8988T (cell line): ENCODE measurements around the gene LAT.
"Not testable (repeated sequence)": the region's sequence is repeated elsewhere in the genome, so short reads cannot be mapped to it uniquely, and the experiment has no call there.

Experiments
- DNase-seq: peaks from one replicate; pipeline ENCODE4 v3.0.0; 2011

The LAT gene

GRCh38 chr16:28980330-28980729 is 4.5 kb upstream of the LAT start:
- not testable (repeated sequence) for DNase-seq

- DNase-seq: no peak
Observed at GRCh38 chr16:28980929-28981328, 3.9 kb upstream of the LAT start.

GRCh38 chr16:28981517-28981916 is 3.3 kb upstream of the LAT start:
- DNase-seq: peak; percentile 58

GRCh38 chr16:28982418-28982817 is 2.4 kb upstream of the LAT start:
- no peak for DNase-seq

- no peak for DNase-seq
Observed at GRCh38 chr16:28982949-28983348, 1.9 kb upstream of the LAT start.

GRCh38 chr16:28983644-28984043 is 1.2 kb upstream of the LAT start:
- DNase-seq: no peak

GRCh38 chr16:28984091-28984490 is 761 bp upstream of the LAT start:
- DNase-seq: no peak

GRCh38 chr16:28985211-28986041 is 574 bp downstream of the LAT start:
- no peak for DNase-seq

GRCh38 chr16:28986046-28986445 is 1.2 kb downstream of the LAT start:
- no peak for DNase-seq

GRCh38 chr16:28986492-28986891 is 1.6 kb downstream of the LAT start:
- DNase-seq: no peak

- no peak for DNase-seq
Observed at GRCh38 chr16:28987170-28987853, 2.5 kb downstream of the LAT start.

- DNase-seq: no peak
Observed at GRCh38 chr16:28989363-28989762, 4.5 kb downstream of the LAT start.

- DNase-seq: no peak
Observed at GRCh38 chr16:28990375-28991040, 5.7 kb downstream of the LAT start.

GRCh38 chr16:28991687-28992086 is 6.8 kb downstream of the LAT start:
- DNase-seq: no peak

- no peak for DNase-seq
Observed at GRCh38 chr16:28992496-28992895, 7.6 kb downstream of the LAT start.

GRCh38 chr16:28998837-28999236 is 14.0 kb downstream of the LAT start:
- no peak for DNase-seq

GRCh38 chr16:28999577-28999976 is 14.7 kb downstream of the LAT start:
- no peak for DNase-seq

GRCh38 chr16:29000019-29000418 is 15.2 kb downstream of the LAT start:
- no peak for DNase-seq

GRCh38 chr16:29004496-29005139 is 19.8 kb downstream of the LAT start:
- not testable (repeated sequence) for DNase-seq

GRCh38 chr16:29007730-29008593 is 23.1 kb downstream of the LAT start:
- no peak for DNase-seq

GRCh38 chr16:29009050-29009837 is 24.4 kb downstream of the LAT start:
- no peak for DNase-seq

GRCh38 chr16:29009838-29010166 is 24.9 kb downstream of the LAT start:
- no peak for DNase-seq
